PFSK-1 (cell line): ENCODE results near the gene ENTPD8.

Experiments
- FOXP2 ChIP-seq: optimal IDR thresholded peaks from 2 replicates; pipeline ENCODE3; 2011; ENCODE audit warnings: borderline replicate concordance, control low read depth, inconsistent platforms; ENCODE audit not compliant: insufficient read depth; ENCODE audit errors: extremely low read length, extremely low read depth
- POLR2AphosphoS5 ChIP-seq: IDR thresholded peaks from 2 replicates; pipeline ENCODE4 v1.6.1; 2012; ENCODE audit warnings: low read depth, mild to moderate bottlenecking, control low read depth, low read length, moderate library complexity
- SIN3A ChIP-seq: IDR thresholded peaks from 2 replicates; pipeline ENCODE4 v1.6.1; 2012; ENCODE audit warnings: mild to moderate bottlenecking, low read length, moderate library complexity, borderline replicate concordance; ENCODE audit not compliant: insufficient read depth
- TAF1 ChIP-seq: IDR thresholded peaks from 2 replicates; pipeline ENCODE4 v1.6.1; 2012; ENCODE audit warnings: low read length, control low read depth, borderline replicate concordance; ENCODE audit not compliant: insufficient read depth
- TF ChIP-seq, protein P1 (sequence below), 2 experiments: IDR thresholded peaks; 2 replicates each; pipeline versions ENCODE4 v1.6.1 to v1.8.0; 2011 to 2012; ENCODE audit warnings: low read depth in 2 of 2, low read length in 2 of 2, control low read depth in 1 of 2, inconsistent platforms in 1 of 2, mild to moderate bottlenecking in 1 of 2, moderate library complexity in 1 of 2; ENCODE audit not compliant: insufficient read depth in 1 of 2

ENTPD8 gene

DNA sequence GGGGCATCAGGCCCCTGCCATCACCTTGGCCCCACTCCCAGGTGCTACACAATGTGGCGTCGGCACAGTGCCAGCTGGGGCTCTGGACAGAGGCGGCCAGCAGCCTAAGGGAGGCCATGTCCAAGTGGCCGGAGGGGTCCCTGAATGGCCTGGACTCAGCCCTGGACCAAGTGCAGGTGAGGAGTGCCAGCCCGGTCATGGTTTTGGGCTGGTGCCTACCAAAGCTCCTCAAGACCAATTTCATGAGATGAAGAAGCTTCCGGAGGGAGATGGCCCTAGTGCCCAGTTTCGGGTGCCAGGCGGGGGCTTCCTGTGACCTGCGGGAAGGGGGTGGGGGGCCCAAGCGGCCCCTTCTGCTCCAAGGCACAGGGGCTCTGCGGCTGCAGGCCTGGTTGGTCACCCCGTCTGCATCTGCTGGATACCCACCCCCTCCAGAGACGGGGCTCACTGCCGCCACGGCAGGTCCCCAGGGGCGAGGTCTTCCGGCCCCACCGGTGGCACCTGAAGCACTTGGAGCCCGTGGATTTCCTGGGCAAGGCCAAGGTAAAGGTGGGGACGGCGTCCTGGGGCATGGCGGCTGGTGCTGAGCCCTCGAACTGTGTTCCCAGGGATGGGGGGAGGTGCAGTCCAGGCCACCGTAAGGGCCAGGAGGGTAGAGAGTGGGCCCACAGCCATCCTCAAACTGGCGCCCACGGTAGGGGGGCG is 12.2 kb downstream of the ENTPD8 start:
- TF ChIP-seq TAF1: no peak
- TF ChIP-seq SIN3A: no peak
- TF ChIP-seq, protein P1, sequence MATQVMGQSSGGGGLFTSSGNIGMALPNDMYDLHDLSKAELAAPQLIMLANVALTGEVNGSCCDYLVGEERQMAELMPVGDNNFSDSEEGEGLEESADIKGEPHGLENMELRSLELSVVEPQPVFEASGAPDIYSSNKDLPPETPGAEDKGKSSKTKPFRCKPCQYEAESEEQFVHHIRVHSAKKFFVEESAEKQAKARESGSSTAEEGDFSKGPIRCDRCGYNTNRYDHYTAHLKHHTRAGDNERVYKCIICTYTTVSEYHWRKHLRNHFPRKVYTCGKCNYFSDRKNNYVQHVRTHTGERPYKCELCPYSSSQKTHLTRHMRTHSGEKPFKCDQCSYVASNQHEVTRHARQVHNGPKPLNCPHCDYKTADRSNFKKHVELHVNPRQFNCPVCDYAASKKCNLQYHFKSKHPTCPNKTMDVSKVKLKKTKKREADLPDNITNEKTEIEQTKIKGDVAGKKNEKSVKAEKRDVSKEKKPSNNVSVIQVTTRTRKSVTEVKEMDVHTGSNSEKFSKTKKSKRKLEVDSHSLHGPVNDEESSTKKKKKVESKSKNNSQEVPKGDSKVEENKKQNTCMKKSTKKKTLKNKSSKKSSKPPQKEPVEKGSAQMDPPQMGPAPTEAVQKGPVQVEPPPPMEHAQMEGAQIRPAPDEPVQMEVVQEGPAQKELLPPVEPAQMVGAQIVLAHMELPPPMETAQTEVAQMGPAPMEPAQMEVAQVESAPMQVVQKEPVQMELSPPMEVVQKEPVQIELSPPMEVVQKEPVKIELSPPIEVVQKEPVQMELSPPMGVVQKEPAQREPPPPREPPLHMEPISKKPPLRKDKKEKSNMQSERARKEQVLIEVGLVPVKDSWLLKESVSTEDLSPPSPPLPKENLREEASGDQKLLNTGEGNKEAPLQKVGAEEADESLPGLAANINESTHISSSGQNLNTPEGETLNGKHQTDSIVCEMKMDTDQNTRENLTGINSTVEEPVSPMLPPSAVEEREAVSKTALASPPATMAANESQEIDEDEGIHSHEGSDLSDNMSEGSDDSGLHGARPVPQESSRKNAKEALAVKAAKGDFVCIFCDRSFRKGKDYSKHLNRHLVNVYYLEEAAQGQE (IDR thresholded peaks at IDR 0.05; ENCODE audit: insufficient read depth in 1 of 2, low read depth in 2 of 2, low read length in 2 of 2): no peak
- TF ChIP-seq FOXP2: no peak
- no peak for TF ChIP-seq POLR2AphosphoS5

GRCh38 chr9:137428311-137428630 is 12.9 kb downstream of the ENTPD8 start:
- TF ChIP-seq POLR2AphosphoS5 (no peak), FOXP2 (no peak), SIN3A (no peak), TAF1 (no peak)
- TF ChIP-seq, protein P1 (IDR thresholded peaks at IDR 0.05; ENCODE audit: insufficient read depth in 1 of 2, low read depth in 2 of 2, low read length in 2 of 2): no peak

DNA sequence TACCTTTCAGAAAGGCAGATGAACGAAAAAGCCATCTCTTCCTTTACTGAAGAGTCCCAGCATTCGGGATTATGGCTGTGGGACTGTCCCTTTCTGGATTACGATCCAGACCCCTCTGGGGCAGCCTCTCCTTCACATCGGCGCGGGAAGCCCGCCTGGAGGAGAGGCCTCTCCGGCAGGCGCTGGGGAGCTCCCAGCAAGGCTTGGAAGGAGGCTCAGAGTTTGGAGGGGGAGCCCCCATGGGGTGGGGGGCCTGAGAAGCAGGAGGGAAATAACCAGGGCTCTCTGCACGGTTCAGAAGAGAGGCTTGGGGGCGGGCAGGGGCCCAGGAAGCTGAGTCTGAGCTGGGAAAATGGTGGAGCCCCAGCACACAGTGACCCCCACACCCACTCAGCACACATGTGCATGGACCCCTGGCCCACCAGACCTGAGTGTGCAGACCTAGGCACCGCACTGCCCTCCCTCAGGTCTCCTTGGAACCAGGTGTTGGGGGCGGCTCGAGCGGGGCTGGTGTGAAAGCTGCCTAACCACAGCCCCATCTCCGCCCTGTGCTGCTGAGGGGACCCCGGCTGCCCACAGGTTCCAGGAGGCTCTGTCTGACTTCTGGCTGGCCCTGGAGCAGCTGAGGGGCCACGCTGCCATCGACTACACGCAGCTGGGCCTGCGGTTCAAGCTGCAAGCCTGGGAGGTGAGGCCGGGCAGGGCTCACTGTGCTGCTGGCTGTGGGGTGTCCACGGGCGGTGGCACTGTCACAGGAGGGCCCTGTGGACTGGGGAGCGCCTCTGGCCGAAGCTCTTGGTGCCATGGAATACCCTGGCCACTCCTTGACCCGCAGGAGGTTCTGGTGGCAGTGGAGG is 13.5 kb downstream of the ENTPD8 start:
- TF ChIP-seq SIN3A: no peak
- no peak for TF ChIP-seq FOXP2
- TF ChIP-seq, protein P1 (IDR thresholded peaks at IDR 0.05; ENCODE audit: insufficient read depth in 1 of 2, low read depth in 2 of 2, low read length in 2 of 2): no peak

DNA sequence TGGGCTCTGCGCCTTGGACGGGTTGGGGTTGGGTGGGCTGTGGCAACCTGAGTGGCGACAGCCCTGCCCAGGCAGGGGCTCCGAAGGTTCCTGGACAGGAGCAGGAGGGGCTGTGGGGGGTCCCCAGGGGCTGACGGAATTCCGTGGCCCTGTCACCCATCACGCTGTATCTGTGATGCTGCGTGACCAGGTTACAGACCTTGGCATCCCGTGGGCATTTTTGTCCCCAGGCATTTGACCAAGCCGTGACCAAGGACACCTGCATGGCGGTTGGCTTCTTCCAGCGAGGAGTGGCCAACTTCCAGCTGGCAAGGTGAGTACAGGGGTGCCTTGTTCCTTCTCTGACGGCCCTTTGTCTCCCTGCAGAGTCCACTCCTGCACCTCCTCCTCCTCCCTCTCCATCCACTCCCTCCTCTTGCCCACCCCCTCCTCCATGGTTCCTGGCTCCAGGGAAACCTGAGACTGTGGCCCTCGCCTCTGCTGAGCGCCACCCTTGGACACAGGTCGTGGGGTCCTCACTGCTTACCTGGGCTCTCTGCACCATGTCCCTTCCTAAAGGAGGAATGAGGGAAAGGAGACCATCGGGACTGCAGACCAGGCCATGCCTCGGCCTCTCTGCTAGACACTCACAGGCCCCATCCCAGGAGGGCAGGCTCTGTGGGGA is 15.0 kb downstream of the ENTPD8 start:
- TF ChIP-seq SIN3A (no peak), POLR2AphosphoS5 (no peak), TAF1 (no peak), FOXP2 (no peak)
- TF ChIP-seq, protein P1 (IDR thresholded peaks at IDR 0.05; ENCODE audit: insufficient read depth in 1 of 2, low read depth in 2 of 2, low read length in 2 of 2): no peak
